ENCODE measurements around the gene PIF1.

The PIF1 gene

GRCh38 chr15:64862408-64862807, 37.0 kb upstream of the PIF1 start:
- Histone ChIP-seq H3K9me3 (ENCODE audit: insufficient read depth, low read length) (no peaks in the 10 kb centered on the region), H3K9ac (ENCODE audit: insufficient read length, low read depth) (no peak overlapping the region), H3K36me3 (ENCODE audit: insufficient read depth, insufficient read length, low read length) (peaks cover 84% of the 10 kb centered on the region), H3K4me1 (ENCODE audit: insufficient read depth, insufficient read length) (peaks cover 46% of the 10 kb centered on the region), H3K27me3 (ENCODE audit: insufficient read depth, insufficient read length) (no peaks in the 10 kb centered on the region), H3K4me3 (ENCODE audit: insufficient read length, low read depth) (no peak overlapping the region)
- TF ChIP-seq SUZ12 (IDR thresholded peaks at IDR 0.05; ENCODE audit: extremely low read depth, insufficient read depth, insufficient read length) (no peak), YY1 (IDR thresholded peaks at IDR 0.05; ENCODE audit: insufficient read depth, insufficient read length) (no peak), ZNF274 (IDR thresholded peaks at IDR 0.05; ENCODE audit: low read depth, low read length) (no peak)
- DNase-seq (ENCODE audit: low read depth, low spot score) = no peak

GRCh38 chr15:64861960-64862359, 36.5 kb upstream of the PIF1 start:
- no peaks in the 10 kb centered on the region for H3K9me3 ChIP-seq (ENCODE audit: insufficient read depth, low read length)
- H3K4me1 ChIP-seq (ENCODE audit: insufficient read depth, insufficient read length) = peaks cover 45% of the 10 kb centered on the region
- H3K36me3 ChIP-seq (ENCODE audit: insufficient read depth, insufficient read length, low read length) = peaks cover 84% of the 10 kb centered on the region

DNA sequence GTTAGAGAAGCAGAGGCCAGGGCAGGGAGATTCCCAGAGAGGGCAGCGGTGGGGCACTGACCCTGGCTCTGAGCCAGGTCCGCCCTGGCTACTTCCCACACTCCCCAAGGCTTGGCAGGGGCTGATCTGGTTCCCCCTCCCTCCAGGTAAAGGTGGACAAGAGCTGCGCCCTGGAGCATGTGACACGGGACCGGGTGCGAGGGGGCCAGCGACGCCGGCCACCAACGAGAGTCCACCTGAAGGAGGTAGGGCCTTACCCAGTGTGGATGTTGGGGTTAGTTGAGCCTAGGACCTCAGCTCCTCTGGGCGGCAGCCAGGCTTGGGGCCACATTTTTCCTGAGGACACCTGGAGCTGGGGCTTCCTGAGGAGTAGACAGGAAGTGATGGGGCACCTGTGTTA, 35.9 kb upstream of the PIF1 start:
- Histone ChIP-seq H3K4me1 (ENCODE audit: insufficient read depth, insufficient read length) (peaks cover 49% of the 10 kb centered on the region), H3K9ac (ENCODE audit: insufficient read length, low read depth) (peak overlapping the region; percentile 29), H3K4me3 (ENCODE audit: insufficient read length, low read depth) (no peak overlapping the region), H3K9me3 (ENCODE audit: insufficient read depth, low read length) (no peaks in the 10 kb centered on the region), H3K36me3 (ENCODE audit: insufficient read depth, insufficient read length, low read length) (peaks cover 85% of the 10 kb centered on the region), H3K27me3 (ENCODE audit: insufficient read depth, insufficient read length) (no peaks in the 10 kb centered on the region)
- TF ChIP-seq SUZ12 (IDR thresholded peaks at IDR 0.05; ENCODE audit: extremely low read depth, insufficient read depth, insufficient read length) = no peak
- DNase-seq (ENCODE audit: low read depth, low spot score) = no peak

More at GRCh38 chr15:64861960-64862359, 36.5 kb upstream of the PIF1 start:
- no peak for TF ChIP-seq ZNF274 (IDR thresholded peaks at IDR 0.05; ENCODE audit: low read depth, low read length)
- no peak for TF ChIP-seq SUZ12 (IDR thresholded peaks at IDR 0.05; ENCODE audit: extremely low read depth, insufficient read depth, insufficient read length)
- TF ChIP-seq YY1 (IDR thresholded peaks at IDR 0.05; ENCODE audit: insufficient read depth, insufficient read length) = no peak
- H3K27me3 ChIP-seq (ENCODE audit: insufficient read depth, insufficient read length) = no peaks in the 10 kb centered on the region
- H3K9ac ChIP-seq (ENCODE audit: insufficient read length, low read depth) = peak overlapping the region; percentile 29
- no peak for DNase-seq (ENCODE audit: low read depth, low spot score)
- no peak overlapping the region for H3K4me3 ChIP-seq (ENCODE audit: insufficient read length, low read depth)

- Histone ChIP-seq H3K4me1 (ENCODE audit: insufficient read depth, insufficient read length) (peaks cover 42% of the 10 kb centered on the region), H3K36me3 (ENCODE audit: insufficient read depth, insufficient read length, low read length) (peaks cover 89% of the 10 kb centered on the region), H3K9ac (ENCODE audit: insufficient read length, low read depth) (no peak overlapping the region), H3K27me3 (ENCODE audit: insufficient read depth, insufficient read length) (no peaks in the 10 kb centered on the region), H3K4me3 (ENCODE audit: insufficient read length, low read depth) (no peak overlapping the region), H3K9me3 (ENCODE audit: insufficient read depth, low read length) (no peaks in the 10 kb centered on the region)
- TF ChIP-seq SUZ12 (IDR thresholded peaks at IDR 0.05; ENCODE audit: extremely low read depth, insufficient read depth, insufficient read length) (no peak), ZNF274 (IDR thresholded peaks at IDR 0.05; ENCODE audit: low read depth, low read length) (no peak), YY1 (IDR thresholded peaks at IDR 0.05; ENCODE audit: insufficient read depth, insufficient read length) (no peak)
- no peak for DNase-seq (ENCODE audit: low read depth, low spot score)
Measured at GRCh38 chr15:64859226-64859625, 33.8 kb upstream of the PIF1 start.

GRCh38 chr15:64858021-64858575, 32.7 kb upstream of the PIF1 start:
- Histone ChIP-seq H3K36me3 (ENCODE audit: insufficient read depth, insufficient read length, low read length) (peaks cover 89% of the 10 kb centered on the region), H3K9ac (ENCODE audit: insufficient read length, low read depth) (no peak overlapping the region), H3K27me3 (ENCODE audit: insufficient read depth, insufficient read length) (no peaks in the 10 kb centered on the region), H3K4me3 (ENCODE audit: insufficient read length, low read depth) (no peak overlapping the region), H3K4me1 (ENCODE audit: insufficient read depth, insufficient read length) (peaks cover 42% of the 10 kb centered on the region), H3K9me3 (ENCODE audit: insufficient read depth, low read length) (no peaks in the 10 kb centered on the region)
- no peak for DNase-seq (ENCODE audit: low read depth, low spot score)
- TF ChIP-seq ZNF274 (IDR thresholded peaks at IDR 0.05; ENCODE audit: low read depth, low read length) (no peak), YY1 (IDR thresholded peaks at IDR 0.05; ENCODE audit: insufficient read depth, insufficient read length) (no peak), SUZ12 (IDR thresholded peaks at IDR 0.05; ENCODE audit: extremely low read depth, insufficient read depth, insufficient read length) (no peak)

- no peaks in the 10 kb centered on the region for H3K27me3 ChIP-seq (ENCODE audit: insufficient read depth, insufficient read length)
- H3K4me3 ChIP-seq (ENCODE audit: insufficient read length, low read depth) = no peak overlapping the region
- H3K4me1 ChIP-seq (ENCODE audit: insufficient read depth, insufficient read length) = peaks cover 41% of the 10 kb centered on the region
- TF ChIP-seq SUZ12 (IDR thresholded peaks at IDR 0.05; ENCODE audit: extremely low read depth, insufficient read depth, insufficient read length) (no peak), YY1 (IDR thresholded peaks at IDR 0.05; ENCODE audit: insufficient read depth, insufficient read length) (no peak), ZNF274 (IDR thresholded peaks at IDR 0.05; ENCODE audit: low read depth, low read length) (no peak)
- H3K9me3 ChIP-seq (ENCODE audit: insufficient read depth, low read length) = no peaks in the 10 kb centered on the region
- no peak overlapping the region for H3K9ac ChIP-seq (ENCODE audit: insufficient read length, low read depth)
- DNase-seq (ENCODE audit: low read depth, low spot score) = no peak
- H3K36me3 ChIP-seq (ENCODE audit: insufficient read depth, insufficient read length, low read length) = peaks cover 89% of the 10 kb centered on the region
Measured at GRCh38 chr15:64857421-64857820, 32.0 kb upstream of the PIF1 start.

DNA sequence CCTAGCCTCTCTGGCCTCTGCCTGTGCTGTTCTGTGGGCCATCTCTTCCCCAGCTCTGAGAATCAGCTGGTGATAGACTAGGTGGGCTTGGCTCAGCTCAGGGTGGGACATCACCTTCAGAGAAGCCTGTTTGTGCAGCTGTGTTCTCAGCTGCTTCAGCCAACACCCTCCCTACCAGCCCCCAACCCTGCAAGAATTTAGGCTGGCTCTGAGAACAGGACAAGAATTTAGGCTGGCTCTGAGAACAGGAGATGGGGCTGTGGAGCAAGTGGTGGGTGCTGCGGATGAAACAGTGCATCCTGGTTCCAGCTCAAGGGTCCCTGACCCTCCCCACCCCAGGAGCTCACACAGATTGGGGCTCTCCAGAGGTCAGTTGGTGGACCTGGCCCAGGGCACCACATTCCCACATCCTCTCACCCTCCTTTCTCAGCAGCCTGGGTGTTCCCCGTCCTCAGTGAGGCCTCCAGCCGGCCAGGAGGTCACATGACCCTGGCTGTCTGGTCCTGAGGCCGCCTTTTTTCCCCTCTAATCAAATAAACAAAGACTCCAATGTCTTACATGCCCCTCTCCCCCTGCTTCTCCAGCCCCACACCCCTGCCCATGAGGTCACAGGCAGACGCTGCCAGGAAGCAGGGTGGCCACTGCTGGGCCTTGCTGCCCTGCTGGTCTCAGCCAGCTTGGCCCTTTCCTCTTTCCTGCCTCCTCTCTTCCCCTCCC, 31.1 kb upstream of the PIF1 start:
- peaks cover 89% of the 10 kb centered on the region for H3K36me3 ChIP-seq (ENCODE audit: insufficient read depth, insufficient read length, low read length)

More for the DNA sequence above, 31.1 kb upstream of the PIF1 start:
- H3K9ac ChIP-seq (ENCODE audit: insufficient read length, low read depth) = peak overlapping the region; percentile 53
- peaks cover 44% of the 10 kb centered on the region for H3K4me1 ChIP-seq (ENCODE audit: insufficient read depth, insufficient read length)
- TF ChIP-seq SUZ12 (IDR thresholded peaks at IDR 0.05; ENCODE audit: extremely low read depth, insufficient read depth, insufficient read length) = no peak
- no peak for TF ChIP-seq ZNF274 (IDR thresholded peaks at IDR 0.05; ENCODE audit: low read depth, low read length)
- TF ChIP-seq YY1 (IDR thresholded peaks at IDR 0.05; ENCODE audit: insufficient read depth, insufficient read length) = no peak
- H3K4me3 ChIP-seq (ENCODE audit: insufficient read length, low read depth) = no peak overlapping the region
- no peaks in the 10 kb centered on the region for H3K27me3 ChIP-seq (ENCODE audit: insufficient read depth, insufficient read length)
- DNase-seq (ENCODE audit: low read depth, low spot score) = no peak
- H3K9me3 ChIP-seq (ENCODE audit: insufficient read depth, low read length) = no peaks in the 10 kb centered on the region

Data from NT2/D1 (cell line).